K562 (cell line): ENCODE measurements around the gene FAM98C. TPM values are rescaled to one million over a fixed set of nuclear protein-coding genes. Genes with fewer than 3 reads are reported as not detected.

Experiments
- ATAC-seq: fragments of 200-7000 bp; cut with Tn5 transposase; 3 replicates; pipeline ENCODE4 v1.9.1; 2020; ENCODE audit warnings: moderate library complexity
- BruUV-seq: library from RNA; stranded (reverse); fragments of 400-500 nt; replicated peaks from 2 replicates; lab custom pipeline; 2021; lab: Mats Ljungman, UMichigan
- CTCF ChIA-PET: fragments of 300-600 bp; formaldehyde crosslinking; extraction: SDS; loops from one replicate; lab custom pipeline; 2021; ENCODE audit warnings: low intra/inter-chr PET ratio; lab: Yijun Ruan, JAX
- POLR2A ChIA-PET: fragments of 300-600, 350-650 bp; sonication (Branson Sonifier 250); formaldehyde crosslinking; extraction: SDS; loops from one replicate; lab custom pipeline; 2021; ENCODE audit warnings: antibody characterized with exemption, inconsistent platforms; lab: Yijun Ruan, JAX
- DNase-seq, 4 experiments: peaks; one replicate each; pipeline versions ENCODE4 v3.0.0 to v3.0.0-alpha.2; 2011 to 2018; ENCODE audit warnings: low spot score in 3 of 4, mixed read lengths in 3 of 4; ENCODE audit errors: extremely low read depth in 1 of 4
- FAIRE-seq: peaks from 2 replicates; lab custom pipeline; 2011; peaks lifted over from hg19 to GRCh38; lab: Jason Lieb, UNC
- H2AFZ ChIP-seq: 2 replicates; pipeline ENCODE4 v1.6.0; 2011; ENCODE audit warnings: low read depth, low read length, control low read depth, inconsistent platforms
- H3K27ac ChIP-seq: fragments of 200-600 bp; 3 replicates; pipeline ENCODE4 v1.8.0; 2011; ENCODE audit warnings: low read depth, mild to moderate bottlenecking, control low read depth, inconsistent platforms, low read length, moderate library complexity, mixed read lengths; ENCODE audit errors: extremely low read depth
- H3K27me3 ChIP-seq, 2 experiments: fragments of 300-600 bp in 1 of 2; 2 replicates in 1 of 2; 3 replicates in 1 of 2; pipeline versions ENCODE4 v1.6.0 to v1.8.0; 2011; ENCODE audit warnings: inconsistent platforms in 2 of 2, low read length in 2 of 2, mild to moderate bottlenecking in 1 of 2, mixed read lengths in 1 of 2, moderate library complexity in 1 of 2; ENCODE audit not compliant: control insufficient read depth in 2 of 2, insufficient read depth in 2 of 2
- H3K36me3 ChIP-seq: fragments of 300-600 bp; 3 replicates; pipeline ENCODE4 v1.8.0; 2011; ENCODE audit warnings: mild to moderate bottlenecking, low read length, inconsistent platforms; ENCODE audit not compliant: control insufficient read depth, insufficient read depth
- H3K4me1 ChIP-seq, 2 experiments: fragments of 200-600 bp in 1 of 2; replicated peaks in 1 of 2; 2 replicates in 1 of 2; 3 replicates in 1 of 2; pipeline versions ENCODE4 v1.5.1 to v1.8.0; 2011; ENCODE audit warnings: inconsistent platforms in 2 of 2, low read length in 2 of 2, mild to moderate bottlenecking in 1 of 2, mixed read lengths in 1 of 2, moderate library complexity in 1 of 2; ENCODE audit not compliant: control insufficient read depth in 2 of 2, insufficient read depth in 2 of 2
- H3K4me2 ChIP-seq: 2 replicates; pipeline ENCODE4 v1.6.1; 2011; ENCODE audit warnings: low read length, control low read depth, inconsistent platforms, mixed read lengths; ENCODE audit not compliant: insufficient read depth
- H3K4me3 ChIP-seq: fragments of 200-600 bp; sonication (generic), shearing (Covaris generic); 2 replicates; pipeline ENCODE4 v1.5.1; 2016; ENCODE audit warnings: control low read depth, inconsistent platforms
- H3K79me2 ChIP-seq: fragments of 200-600 bp; 3 replicates; pipeline ENCODE4 v1.8.0; 2011; ENCODE audit warnings: low read length, inconsistent platforms; ENCODE audit not compliant: control insufficient read depth, insufficient read depth
- H3K9ac ChIP-seq, 2 experiments: 2 replicates each; pipeline versions ENCODE4 v1.6.0 to v1.6.1; 2011; ENCODE audit warnings: low read depth in 2 of 2, low read length in 2 of 2, control low read depth in 1 of 2, inconsistent platforms in 1 of 2, mild to moderate bottlenecking in 1 of 2, mixed read lengths in 1 of 2; ENCODE audit not compliant: insufficient read depth in 1 of 2
- H3K9me1 ChIP-seq: one replicate; pipeline ENCODE4 v1.6.0; 2011; ENCODE audit warnings: inconsistent platforms, mild to moderate bottlenecking, low read length, moderate library complexity; ENCODE audit not compliant: control insufficient read depth, insufficient read depth
- H3K9me3 ChIP-seq: replicated peaks from 2 replicates; pipeline ENCODE4 v1.5.1; 2011; ENCODE audit warnings: low read depth, low read length, inconsistent platforms; ENCODE audit not compliant: control insufficient read depth, insufficient read depth
- H4K20me1 ChIP-seq: replicated peaks from 2 replicates; pipeline ENCODE4 v1.6.1; 2011; ENCODE audit warnings: low read length, inconsistent platforms, mixed read lengths; ENCODE audit not compliant: control insufficient read depth, insufficient read depth
- BCOR ChIP-seq: fragments of 450-650 bp; IDR thresholded peaks from 2 replicates; pipeline ENCODE4 v1.6.1; 2016
- CBX1 ChIP-seq: sonication (generic); IDR thresholded peaks from 2 replicates; pipeline ENCODE4 v1.6.1; 2016; ENCODE audit warnings: antibody characterized with exemption, low read depth, mild to moderate bottlenecking
- KDM1A ChIP-seq, 2 experiments: fragments of 450-650 bp; IDR thresholded peaks; 2 replicates each; pipeline ENCODE4 v1.6.1; 2016; ENCODE audit warnings: mild to moderate bottlenecking in 2 of 2
- NR2C1 ChIP-seq, 2 experiments: fragments of 450-650 bp; IDR thresholded peaks; 2 replicates each; pipeline ENCODE4 v1.6.1; 2017; ENCODE audit warnings: mild to moderate bottlenecking in 2 of 2, antibody characterized with exemption in 1 of 2, inconsistent platforms in 1 of 2, missing compliant biosample characterization in 1 of 2, missing genetic modification characterization in 1 of 2
- RCOR1 ChIP-seq, 2 experiments: IDR thresholded peaks; 2 replicates each; pipeline ENCODE4 v1.6.1; 2012; ENCODE audit warnings: low read depth in 2 of 2, low read length in 2 of 2, borderline replicate concordance in 1 of 2, improper control_type of control experiment in 1 of 2
- SMARCE1 ChIP-seq: fragments of 450-650 bp; IDR thresholded peaks from 2 replicates; pipeline ENCODE4 v1.7.1; 2016; ENCODE audit warnings: mild to moderate bottlenecking
- ZNF263 ChIP-seq: sonication (generic); formaldehyde crosslinking; IDR thresholded peaks from 2 replicates; pipeline ENCODE4 v1.8.0; 2022; ENCODE audit warnings: mild to moderate bottlenecking, missing genetic modification reagents, borderline replicate concordance
- WGBS: fragments of 100-300 bp; shearing (Covaris generic); methylation state at CpG from one replicate; pipeline ENCODE4 v1.1.6; 2016; ENCODE audit warnings: low coverage, mixed read lengths; ENCODE audit not compliant: insufficient coverage; ENCODE audit errors: missing lambda C conversion rate; 5-methylcytosine and 5-hydroxymethylcytosine counted together
- in situ Hi-C: fragments of 300-500 bp; cut with MboI; formaldehyde crosslinking; loops from 4 replicates; pipeline ENCODE4 v1.15.0; 2018; ENCODE audit warnings: inconsistent platforms, mixed read lengths
- intact Hi-C: fragments of 100-400 bp; cut with micrococcal nuclease; formaldehyde crosslinking; loops from 2 replicates; pipeline ENCODE4 v1.14.2; 2022
- polyA plus RNA-seq, 8 experiments: library from polyadenylated mRNA; depleted of rRNA in 4 of 8; stranded (reverse) in 5 of 8; unstranded in 3 of 8; fragments of >200 nt; fragmentation: Nextera tagmentation in 2 of 8; fragmentation: Illumina TruSeq in 1 of 8; extraction: Ambion mirVana in 2 of 8; extraction: Trizol in 1 of 8; gene quantifications; 2 replicates each; pipeline versions ENCODE4 v1.2.1 to v1.2.3, GENCODE V29; 2011 to 2014; ENCODE audit warnings: inconsistent platforms in 1 of 8, missing spikeins in 1 of 8
- total RNA-seq, 7 experiments: library from RNA; depleted of rRNA in 6 of 7; stranded (reverse); fragments of >200 nt in 6 of 7; fragmentation: Illumina TruSeq in 2 of 7; extraction: Trizol in 2 of 7; gene quantifications; 2 replicates each; pipeline versions ENCODE4 v1.2.1 to v1.2.3, GENCODE V29; 2011 to 2021; ENCODE audit warnings: low replicate concordance in 1 of 7
- TF ChIP-seq, protein P1 (sequence below), 2 experiments: fragments of 450-650 bp; formaldehyde crosslinking in 1 of 2; IDR thresholded peaks; 2 replicates each; pipeline versions ENCODE4 v1.4.0 to v1.6.1; 2014 to 2020; ENCODE audit warnings: mild to moderate bottlenecking in 2 of 2, borderline replicate concordance in 1 of 2, low read depth in 1 of 2

Gene FAM98C
- total and polyA plus RNA-seq, 9 of the 15 experiments (the other 6 are each of a cell fraction or from before 2014, with no cell fraction given), result 1.7 to 43.8 (median 13.7) TPM

DNA sequence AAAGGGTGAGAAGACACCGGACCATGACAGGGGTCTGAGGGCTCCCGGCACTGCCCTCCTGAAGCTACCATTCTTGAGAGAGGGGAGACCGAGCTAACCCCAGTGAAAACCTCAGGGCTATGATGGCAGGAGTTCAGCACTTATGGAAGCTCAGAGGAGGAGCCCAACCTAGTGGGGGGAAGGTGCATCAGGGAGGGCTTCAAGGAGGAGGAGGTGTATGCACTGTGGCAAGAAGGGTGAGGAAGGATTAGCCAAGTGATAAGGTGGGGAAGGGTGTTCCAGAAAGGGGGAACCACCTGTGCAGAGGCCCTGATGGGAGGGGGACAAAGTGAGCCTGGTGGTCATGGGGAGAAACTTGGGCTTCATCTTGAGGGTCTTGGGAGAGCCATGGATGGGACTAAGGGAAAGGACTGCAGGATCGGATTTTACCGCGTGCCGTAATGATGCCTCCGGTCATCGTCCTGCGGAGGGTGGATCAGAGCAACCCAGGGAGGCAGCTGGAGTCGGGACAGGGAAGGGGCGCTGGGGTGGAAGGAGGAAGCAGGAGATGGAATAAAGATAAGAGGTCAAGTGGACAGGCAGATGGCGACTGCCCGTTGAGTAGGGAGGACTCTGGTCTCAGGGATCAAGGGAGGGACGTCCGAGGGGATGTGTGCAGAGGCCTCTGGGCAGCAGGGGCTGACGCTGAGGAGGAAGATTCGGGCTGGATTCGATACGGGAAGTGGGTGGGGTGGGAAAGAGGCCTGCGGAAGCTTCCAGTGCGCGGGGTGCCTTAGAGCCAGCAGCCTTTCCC, 41.9 kb upstream of the FAM98C start:
- H3K9ac ChIP-seq, result peak overlapping the region in 1 of 2 experiments; percentile 88; a peak in 2 of 4 replicates
- intact Hi-C loops (no loop called here), in situ Hi-C loops (no loop called here)
- H3K36me3 ChIP-seq, result no peaks in the 10 kb centered on the region
- peak overlapping the region; percentile 98 for H2AFZ ChIP-seq
- ChIA-PET CTCF (no interaction called here), POLR2A (interaction anchor here (1.0 to 1.9 kb wide), 2 partner anchors 13 to 106 kb away, joined by 3 to 8 read pairs; partner anchors contain the start of gene PSMD8)
- H3K27me3 ChIP-seq, result peaks cover 24 to 32% of the 10 kb centered on the region in 2 experiments
- peak overlapping the region; percentile 91 for H3K4me2 ChIP-seq
- peaks cover 10 to 26% of the 10 kb centered on the region in 2 experiments; a peak in 4 of 5 replicates for H3K4me1 ChIP-seq
- peaks cover 10% of the 10 kb centered on the region; the same call in 1 of the 2 replicates for H4K20me1 ChIP-seq
- 2% methylated on average over 19 of the region's 23 CpGs for WGBS
- no peaks in the 10 kb centered on the region for H3K79me2 ChIP-seq
- H3K9me3 ChIP-seq, result no peaks in the 10 kb centered on the region
- peak in 2 of 4 experiments; percentile 30 to 39 for DNase-seq
- BruUV-seq, result no TSS peak
- no peaks in the 10 kb centered on the region for H3K9me1 ChIP-seq
- FAIRE-seq, result no peak
- H3K27ac ChIP-seq, result no peak overlapping the region
- peak overlapping the region; percentile 64 for H3K4me3 ChIP-seq
- ATAC-seq, result peak; percentile 4
- peak; percentile 95 for TF ChIP-seq ZNF263 (CRISPR knock-in tag)
- TF ChIP-seq BCOR, result peak; percentile 91
- TF ChIP-seq KDM1A (IDR thresholded peaks at IDR 0.05), result peak; percentile 46 to 78; a peak in 3 of 4 replicates
- TF ChIP-seq NR2C1 (IDR thresholded peaks at IDR 0.05), result no peak
- no peak for TF ChIP-seq NR2C1 (tag; IDR thresholded peaks at IDR 0.05)
- TF ChIP-seq, protein P1, sequence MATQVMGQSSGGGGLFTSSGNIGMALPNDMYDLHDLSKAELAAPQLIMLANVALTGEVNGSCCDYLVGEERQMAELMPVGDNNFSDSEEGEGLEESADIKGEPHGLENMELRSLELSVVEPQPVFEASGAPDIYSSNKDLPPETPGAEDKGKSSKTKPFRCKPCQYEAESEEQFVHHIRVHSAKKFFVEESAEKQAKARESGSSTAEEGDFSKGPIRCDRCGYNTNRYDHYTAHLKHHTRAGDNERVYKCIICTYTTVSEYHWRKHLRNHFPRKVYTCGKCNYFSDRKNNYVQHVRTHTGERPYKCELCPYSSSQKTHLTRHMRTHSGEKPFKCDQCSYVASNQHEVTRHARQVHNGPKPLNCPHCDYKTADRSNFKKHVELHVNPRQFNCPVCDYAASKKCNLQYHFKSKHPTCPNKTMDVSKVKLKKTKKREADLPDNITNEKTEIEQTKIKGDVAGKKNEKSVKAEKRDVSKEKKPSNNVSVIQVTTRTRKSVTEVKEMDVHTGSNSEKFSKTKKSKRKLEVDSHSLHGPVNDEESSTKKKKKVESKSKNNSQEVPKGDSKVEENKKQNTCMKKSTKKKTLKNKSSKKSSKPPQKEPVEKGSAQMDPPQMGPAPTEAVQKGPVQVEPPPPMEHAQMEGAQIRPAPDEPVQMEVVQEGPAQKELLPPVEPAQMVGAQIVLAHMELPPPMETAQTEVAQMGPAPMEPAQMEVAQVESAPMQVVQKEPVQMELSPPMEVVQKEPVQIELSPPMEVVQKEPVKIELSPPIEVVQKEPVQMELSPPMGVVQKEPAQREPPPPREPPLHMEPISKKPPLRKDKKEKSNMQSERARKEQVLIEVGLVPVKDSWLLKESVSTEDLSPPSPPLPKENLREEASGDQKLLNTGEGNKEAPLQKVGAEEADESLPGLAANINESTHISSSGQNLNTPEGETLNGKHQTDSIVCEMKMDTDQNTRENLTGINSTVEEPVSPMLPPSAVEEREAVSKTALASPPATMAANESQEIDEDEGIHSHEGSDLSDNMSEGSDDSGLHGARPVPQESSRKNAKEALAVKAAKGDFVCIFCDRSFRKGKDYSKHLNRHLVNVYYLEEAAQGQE (IDR thresholded peaks at IDR 0.05; ENCODE audit: borderline replicate concordance), result 0 out of 2 replicates have a peak, but pooled peaks have one; percentile 3
- TF ChIP-seq, protein P1 (CRISPR knock-in tag; IDR thresholded peaks at IDR 0.05; ENCODE audit: low read depth), result no peak
- TF ChIP-seq RCOR1 (IDR thresholded peaks at IDR 0.05; ENCODE audit: borderline replicate concordance in 1 of 2, low read depth in 2 of 2, low read length in 2 of 2), result 0 out of 4 replicates have a peak, but pooled peaks of 1 of the 2 experiments have one; percentile 13
- TF ChIP-seq SMARCE1, result peak; percentile 34; the same call in 1 of the 2 replicates
- TF ChIP-seq CBX1, result 0 out of 2 replicates have a peak, but pooled peaks have one; percentile 29
